ENCODE data around the gene HK1.

DNA sequence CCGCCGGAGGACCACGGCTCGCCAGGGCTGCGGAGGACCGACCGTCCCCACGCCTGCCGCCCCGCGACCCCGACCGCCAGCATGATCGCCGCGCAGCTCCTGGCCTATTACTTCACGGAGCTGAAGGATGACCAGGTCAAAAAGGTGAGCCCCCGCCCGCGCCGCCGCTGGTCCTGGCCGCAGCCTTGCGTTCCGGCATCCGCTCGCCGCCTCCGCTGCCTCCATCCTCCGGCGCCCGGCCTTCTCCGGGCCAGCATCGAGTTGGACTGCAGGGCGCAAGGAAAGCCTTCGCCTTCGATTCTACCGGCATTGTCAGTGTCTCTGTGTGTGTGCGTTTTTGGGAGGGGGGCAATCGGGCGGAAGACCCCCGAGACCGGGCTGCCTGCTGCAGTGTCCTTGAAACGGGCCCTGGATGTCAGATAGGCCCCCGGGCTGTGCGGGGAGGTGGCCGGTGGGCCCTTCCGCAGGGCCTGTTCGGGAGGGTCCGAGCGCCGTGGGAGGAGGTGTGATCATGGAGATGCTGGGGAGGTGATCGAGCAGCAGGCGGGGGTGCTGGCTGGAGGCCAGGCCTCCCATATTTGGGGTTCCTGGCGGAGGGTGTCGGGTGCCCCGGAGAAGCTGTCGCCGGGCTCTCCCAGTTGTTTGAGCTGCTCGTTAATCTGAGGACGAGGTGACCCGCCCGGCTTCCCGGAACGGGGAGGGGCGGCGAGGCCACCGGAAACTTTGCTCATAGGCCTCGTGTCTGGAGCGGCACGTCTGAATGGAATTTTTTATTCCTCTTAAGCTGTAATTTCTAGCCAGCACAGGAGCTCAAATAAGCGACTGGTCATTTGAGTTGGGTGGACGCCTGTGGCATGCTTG, 40.8 kb downstream of the HK1 start:
- TF ChIP-seq SNAI2 (CRISPR knock-in tag; IDR thresholded peaks at IDR 0.05) (no peak), TCF4 (CRISPR knock-in tag; IDR thresholded peaks at IDR 0.05; ENCODE audit: borderline replicate concordance) (no peak), CSDC2 (CRISPR knock-in tag; IDR thresholded peaks at IDR 0.05) (no peak)
